MCF 10A (cell line): ENCODE measurements around the gene PPARD. TPM values are rescaled to one million over a fixed set of nuclear protein-coding genes. Genes with fewer than 3 reads are reported as not detected.

Source experiments
- BruUV-seq: library from RNA; stranded (reverse); fragments of 400-500 nt; replicated peaks from 2 replicates; lab custom pipeline; 2021; lab: Mats Ljungman, UMichigan
- CTCF ChIA-PET: fragments of 300-600 bp; sonication (Branson Sonifier 250); formaldehyde crosslinking; extraction: SDS; loops from one replicate; lab custom pipeline; 2021; ENCODE audit warnings: antibody characterized with exemption, inconsistent platforms; lab: Yijun Ruan, JAX
- POLR2A ChIA-PET: fragments of 300-600, 350-650 bp; sonication (Branson Sonifier 250); formaldehyde crosslinking; extraction: SDS; loops from one replicate; lab custom pipeline; 2020; ENCODE audit warnings: antibody characterized with exemption, inconsistent platforms; lab: Yijun Ruan, JAX
- DNase-seq: peaks from one replicate; pipeline ENCODE4 v3.0.0-alpha.2; 2018; ENCODE audit not compliant: unreplicated experiment
- H3K27ac Mint-ChIP-seq: one replicate; pipeline ENCODE4 v1.8.0; 2022; ENCODE audit warnings: mild to moderate bottlenecking, low read depth, mixed read lengths; ENCODE audit not compliant: unreplicated experiment
- H3K27me3 Mint-ChIP-seq: one replicate; pipeline ENCODE4 v1.8.0; 2022; ENCODE audit warnings: mixed read lengths; ENCODE audit not compliant: insufficient read depth, unreplicated experiment
- H3K36me3 Mint-ChIP-seq: one replicate; pipeline ENCODE4 v1.8.0; 2022; ENCODE audit warnings: mild to moderate bottlenecking, moderate library complexity, mixed read lengths; ENCODE audit not compliant: insufficient read depth, unreplicated experiment
- H3K4me1 Mint-ChIP-seq: one replicate; pipeline ENCODE4 v1.8.0; 2022; ENCODE audit warnings: mixed read lengths; ENCODE audit not compliant: insufficient read depth, unreplicated experiment
- H3K4me3 Mint-ChIP-seq: one replicate; pipeline ENCODE4 v1.8.0; 2022; ENCODE audit warnings: mild to moderate bottlenecking, moderate library complexity, mixed read lengths; ENCODE audit not compliant: unreplicated experiment
- H3K9me3 Mint-ChIP-seq: one replicate; pipeline ENCODE4 v1.8.0; 2022; ENCODE audit warnings: mixed read lengths; ENCODE audit not compliant: unreplicated experiment
- CTCF ChIP-seq: fragments of 200-600 bp; IDR thresholded peaks from one replicate; pipeline ENCODE4 v1.8.0; 2022; ENCODE audit warnings: antibody characterized with exemption, mild to moderate bottlenecking; ENCODE audit not compliant: unreplicated experiment
- intact Hi-C: fragments of 100-400 bp; cut with micrococcal nuclease; formaldehyde crosslinking; loops from 2 replicates; pipeline ENCODE4 v1.14.1; 2022
- total RNA-seq: library from RNA; stranded (reverse); gene quantifications from 2 replicates; pipeline ENCODE4 v1.2.3, GENCODE V29; 2022

PPARD gene
- total RNA-seq, 1 experiment from 2014 or later = 13.8 TPM

GRCh38 chr6:35474131-35474941 lies 132.0 kb downstream of the PPARD start:
- no peak for TF ChIP-seq CTCF
- H3K27ac Mint-ChIP-seq = no peak overlapping the region
- no peak for DNase-seq
- peaks cover 71% of the 10 kb centered on the region for H3K36me3 Mint-ChIP-seq
- H3K27me3 Mint-ChIP-seq = no peaks in the 10 kb centered on the region
- H3K4me1 Mint-ChIP-seq = peaks cover 13% of the 10 kb centered on the region
- ChIA-PET CTCF (no interaction called here), POLR2A (interaction anchor here (1.1 to 10.3 kb wide), 4 partner anchors 9 to 20 kb away, joined by 4 to 198 read pairs (median 18); partner anchors contain the start of gene FANCE)
- H3K4me3 Mint-ChIP-seq = no peak overlapping the region
- intact Hi-C loops = no loop called here
- BruUV-seq = no TSS peak
- no peaks in the 10 kb centered on the region for H3K9me3 Mint-ChIP-seq

GRCh38 chr6:35474942-35475570 lies 132.7 kb downstream of the PPARD start:
- Mint-ChIP-seq H3K27me3 (no peaks in the 10 kb centered on the region), H3K27ac (no peak overlapping the region), H3K9me3 (no peaks in the 10 kb centered on the region), H3K4me1 (peaks cover 9% of the 10 kb centered on the region), H3K36me3 (peaks cover 64% of the 10 kb centered on the region), H3K4me3 (no peak overlapping the region)
- CTCF ChIA-PET = no interaction called here
- no peak for TF ChIP-seq CTCF
- POLR2A ChIA-PET = interaction anchor here (1.1 to 10.3 kb wide), 2 partner anchors 10 to 21 kb away, joined by 4 to 198 read pairs; partner anchors contain the start of gene FANCE
- DNase-seq = no peak
- intact Hi-C loops = no loop called here
- BruUV-seq = no TSS peak

GRCh38 chr6:35475573-35475972 lies 133.2 kb downstream of the PPARD start:
- no peaks in the 10 kb centered on the region for H3K9me3 Mint-ChIP-seq
- no peak overlapping the region for H3K4me3 Mint-ChIP-seq
- no peak for TF ChIP-seq CTCF
- intact Hi-C loops = no loop called here
- BruUV-seq = no TSS peak
- ChIA-PET CTCF (no interaction called here), POLR2A (no interaction called here)
- H3K27ac Mint-ChIP-seq = no peak overlapping the region
- DNase-seq = no peak
- no peaks in the 10 kb centered on the region for H3K27me3 Mint-ChIP-seq
- H3K36me3 Mint-ChIP-seq = peaks cover 58% of the 10 kb centered on the region
- peaks cover 4% of the 10 kb centered on the region for H3K4me1 Mint-ChIP-seq

- Mint-ChIP-seq H3K27me3 (no peaks in the 10 kb centered on the region), H3K9me3 (no peaks in the 10 kb centered on the region), H3K27ac (no peak overlapping the region), H3K4me3 (no peak overlapping the region), H3K4me1 (no peaks in the 10 kb centered on the region), H3K36me3 (peaks cover 54% of the 10 kb centered on the region)
- ChIA-PET POLR2A (interaction anchor here (1.0 kb wide), 1 partner anchor 9 kb away, joined by 3 read pairs; no protein-coding TSS in a partner anchor), CTCF (no interaction called here)
- intact Hi-C loops = no loop called here
- DNase-seq = no peak
- TF ChIP-seq CTCF = no peak
- BruUV-seq = no TSS peak
Observed at GRCh38 chr6:35476004-35476403, 133.6 kb downstream of the PPARD start.
